Left forelimb (tissue), 1 donor: ENCODE data around the gene KLHL33.
"Not testable (repeated sequence)": the region's sequence is repeated elsewhere in the genome, so short reads cannot be mapped to it uniquely, and the experiment has no call there.

Source experiments
- DNase-seq: peaks from one replicate; pipeline ENCODE4 v3.0.0-alpha.2; 2018; ENCODE audit warnings: low spot score

Gene KLHL33

GRCh38 chr14:20446889-20447288 lies 10.9 kb upstream of the KLHL33 start:
- no peak for DNase-seq

- DNase-seq = not testable (repeated sequence)
Observed at GRCh38 chr14:20443650-20444049, 7.7 kb upstream of the KLHL33 start.

DNA sequence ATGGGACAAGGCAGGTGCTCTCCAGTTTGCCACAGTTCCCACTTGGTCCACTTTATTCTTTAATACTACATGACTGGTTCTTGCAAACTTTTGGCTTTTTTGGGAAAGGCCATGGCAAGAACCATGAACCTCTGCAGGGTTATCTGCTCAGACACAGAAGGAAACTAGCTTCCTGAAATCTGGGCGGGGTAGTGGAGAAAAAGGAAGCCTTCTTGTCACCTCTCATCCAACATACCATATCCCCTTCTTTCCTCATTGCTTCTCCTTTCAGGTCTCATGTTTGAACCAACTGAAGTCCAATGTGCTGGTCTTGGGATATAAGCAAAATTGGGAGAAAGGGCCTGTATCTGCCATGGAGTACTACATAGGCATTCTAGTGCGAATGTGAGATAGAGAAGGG lies 5.5 kb upstream of the KLHL33 start:
- no peak for DNase-seq

GRCh38 chr14:20440882-20441281 lies 4.9 kb upstream of the KLHL33 start:
- no peak for DNase-seq

DNA sequence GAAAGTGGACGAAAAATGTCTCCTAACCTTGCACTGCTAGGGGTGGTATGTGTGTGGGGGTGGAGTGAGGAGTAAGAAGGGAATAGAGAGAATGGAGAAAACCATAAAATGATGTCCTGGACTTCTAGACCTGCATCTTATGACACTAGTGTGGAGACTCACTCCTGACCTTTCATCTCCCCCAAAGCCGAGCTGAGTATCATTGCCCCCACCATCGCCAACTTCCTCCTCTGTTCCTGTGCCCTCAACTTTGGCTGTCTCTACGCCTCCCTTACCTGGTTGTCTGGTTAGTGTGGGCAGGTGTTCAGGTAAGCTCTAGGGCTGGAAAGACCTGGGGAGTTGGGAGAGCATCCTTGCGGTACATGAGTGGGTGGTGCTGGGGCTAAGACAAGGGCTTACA lies 4.5 kb upstream of the KLHL33 start:
- no peak for DNase-seq

- no peak for DNase-seq
Observed at GRCh38 chr14:20438664-20439063, 2.7 kb upstream of the KLHL33 start.

DNA sequence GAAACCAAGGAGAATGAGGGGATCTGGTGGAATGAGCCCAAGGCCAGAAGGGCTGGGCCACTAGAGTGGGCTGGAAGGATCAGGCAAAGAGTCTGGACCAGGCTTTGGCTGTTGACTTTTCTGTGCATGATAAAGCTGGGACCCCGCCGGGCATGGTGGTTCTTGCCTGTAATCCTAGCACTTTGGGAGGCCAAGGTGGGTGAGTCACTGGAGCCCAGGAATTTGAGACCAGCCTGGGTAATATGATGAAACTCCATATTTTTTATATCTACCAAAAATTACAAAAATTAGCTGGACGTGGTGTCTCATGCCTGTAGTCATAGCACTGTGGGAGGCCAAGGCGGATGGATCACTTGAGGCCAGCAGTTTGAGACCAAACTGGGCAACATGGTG lies 393 bp upstream of the KLHL33 start:
- DNase-seq = no peak

- no peak for DNase-seq
Observed at GRCh38 chr14:20434701-20435581, 1.0 kb downstream of the KLHL33 start.

GRCh38 chr14:20429801-20430669 lies 5.9 kb downstream of the KLHL33 start:
- no peak for DNase-seq

GRCh38 chr14:20428802-20429201 lies 7.2 kb downstream of the KLHL33 start:
- DNase-seq = no peak

DNA sequence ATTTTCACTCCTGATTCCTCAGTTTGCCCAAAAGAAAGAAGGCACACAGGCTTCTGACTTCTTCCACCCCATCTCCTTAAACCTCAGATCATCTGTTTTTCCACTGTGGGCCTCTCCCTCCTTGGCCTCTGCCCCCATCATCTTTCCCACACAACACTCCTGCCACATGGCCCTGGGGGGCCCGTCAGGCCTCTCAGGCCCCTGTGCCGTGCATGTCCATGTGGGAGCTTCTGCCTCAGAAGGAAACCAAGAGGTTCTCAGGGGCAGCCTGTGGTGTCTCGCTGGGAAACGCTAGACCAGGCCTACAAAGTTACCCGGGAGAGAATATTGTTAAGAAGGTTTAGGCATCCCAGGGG lies 8.0 kb downstream of the KLHL33 start:
- no peak for DNase-seq

- no peak for DNase-seq
Observed at GRCh38 chr14:20427231-20428009, 8.5 kb downstream of the KLHL33 start.

GRCh38 chr14:20424851-20425250 lies 11.1 kb downstream of the KLHL33 start:
- no peak for DNase-seq

DNA sequence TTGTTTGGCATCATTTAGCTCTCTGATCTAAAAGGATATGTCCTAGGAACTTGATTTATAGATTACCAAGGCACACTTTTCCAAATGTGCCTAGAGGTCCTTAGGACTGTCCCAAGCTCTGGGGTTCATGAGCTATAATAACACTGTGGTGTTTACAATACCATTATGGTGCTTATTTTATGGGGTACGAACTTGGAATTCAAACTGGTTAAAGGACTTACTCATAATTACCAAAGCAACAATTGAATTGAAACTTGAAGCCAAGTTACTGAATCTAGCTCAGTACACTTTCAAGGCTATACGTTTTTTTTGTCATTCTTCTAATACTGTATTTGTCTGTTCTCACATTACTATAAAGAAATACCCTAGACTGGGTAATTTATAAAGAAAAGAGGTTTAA lies 13.1 kb downstream of the KLHL33 start:
- DNase-seq = no peak

- no peak for DNase-seq
Observed at GRCh38 chr14:20421267-20421666, 14.7 kb downstream of the KLHL33 start.

- DNase-seq = no peak
Observed at GRCh38 chr14:20419419-20419818, 16.5 kb downstream of the KLHL33 start.

DNA sequence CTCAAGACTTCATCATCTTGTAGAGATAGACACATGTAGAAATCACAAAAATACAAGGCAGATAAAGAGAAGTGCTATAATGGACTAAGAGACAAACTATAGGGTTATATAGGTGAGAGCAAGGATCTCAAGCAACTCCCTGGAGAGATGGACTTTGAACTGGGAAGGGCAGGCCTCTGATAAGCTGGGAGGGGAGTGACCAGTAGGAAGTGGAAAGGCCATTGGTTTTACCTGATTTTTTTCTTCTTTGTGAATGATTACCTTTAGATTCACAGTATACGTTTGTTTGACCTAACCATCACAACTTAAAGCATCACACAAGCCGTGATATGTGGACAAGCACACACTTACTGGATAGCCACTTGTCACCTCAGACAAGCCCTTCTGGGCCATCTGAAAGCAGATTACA lies 17.5 kb downstream of the KLHL33 start:
- no peak for DNase-seq

GRCh38 chr14:20417250-20418186 lies 18.4 kb downstream of the KLHL33 start:
- DNase-seq = no peak

DNA sequence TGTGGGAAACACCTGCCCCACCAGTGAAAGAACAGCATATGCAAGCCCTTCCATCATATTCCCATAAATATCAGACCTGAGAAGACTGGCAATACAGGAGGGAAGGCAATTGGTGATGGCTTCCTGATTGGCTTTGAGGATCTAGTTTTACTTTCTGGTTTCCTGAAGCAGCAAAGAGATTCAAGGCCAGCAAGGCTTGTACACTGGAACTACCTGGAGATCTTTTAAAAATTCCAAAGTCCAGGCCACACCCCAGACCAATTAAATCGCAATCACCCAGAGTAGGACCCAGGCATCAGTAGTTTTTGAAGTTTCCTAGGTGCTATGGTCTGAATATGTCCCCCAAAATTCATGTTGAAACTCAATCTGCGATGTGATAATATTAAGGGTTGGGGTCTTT lies 19.7 kb downstream of the KLHL33 start:
- no peak for DNase-seq

GRCh38 chr14:20415782-20416206 lies 20.2 kb downstream of the KLHL33 start:
- DNase-seq = no peak

DNA sequence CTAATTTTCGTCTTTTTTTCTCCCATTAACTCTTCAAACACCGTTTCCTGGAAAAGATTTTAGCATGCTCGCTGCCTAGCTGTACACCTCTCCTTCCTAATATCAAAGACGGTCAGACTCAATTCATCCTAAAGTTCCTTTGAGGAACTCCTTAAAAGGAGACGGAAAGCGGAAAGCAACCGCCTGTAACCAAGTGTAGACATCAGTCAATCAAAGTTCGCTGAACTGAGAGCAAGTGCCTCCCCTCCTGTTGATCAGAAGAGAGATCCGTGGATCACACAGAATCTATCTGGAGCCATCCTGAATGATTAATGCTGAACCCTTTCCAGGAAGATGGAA lies 22.3 kb downstream of the KLHL33 start:
- no peak for DNase-seq
